Activated naive CD4-positive, alpha-beta T cell treated with anti-CD3 and anti-CD28 coated beads, Interleukin-2, amount 50 U/mL, for 72 hours (primary cell): Measurements from ENCODE around the gene ZFAND3. TPM values are rescaled to one million over a fixed set of nuclear protein-coding genes. Genes with fewer than 3 reads are reported as not detected.

Experiments used
- ATAC-seq, 2 donors: fragments of 150-1000 bp; cut with Tn5 transposase; 2 replicates each; pipeline ENCODE4 v1.10.0; 2021; ENCODE audit warnings: mild to moderate bottlenecking in 2 of 2, moderate library complexity in 2 of 2
- DNase-seq, 2 donors: peaks; one replicate each; pipeline ENCODE4 v3.0.0; 2021 to 2022; ENCODE audit warnings: low spot score in 2 of 2
- H3K27ac Mint-ChIP-seq, 2 donors: one replicate each; pipeline ENCODE4 v1.8.0; 2022; ENCODE audit warnings: mild to moderate bottlenecking in 2 of 2, mixed read lengths in 2 of 2
- H3K36me3 Mint-ChIP-seq, 2 donors: one replicate each; pipeline ENCODE4 v1.8.0; 2022; ENCODE audit warnings: mixed read lengths in 2 of 2
- H3K9me3 Mint-ChIP-seq, 2 donors: one replicate each; pipeline ENCODE4 v1.8.0; 2022; ENCODE audit warnings: mixed read lengths in 2 of 2
- total RNA-seq, 2 donors: library from RNA; stranded (reverse); gene quantifications; one replicate each; pipeline ENCODE4 v1.2.3, GENCODE V29; 2022

The ZFAND3 gene
- total RNA-seq, 2 donors from 2014 or later, result 34.1 to 37.2 TPM

DNA sequence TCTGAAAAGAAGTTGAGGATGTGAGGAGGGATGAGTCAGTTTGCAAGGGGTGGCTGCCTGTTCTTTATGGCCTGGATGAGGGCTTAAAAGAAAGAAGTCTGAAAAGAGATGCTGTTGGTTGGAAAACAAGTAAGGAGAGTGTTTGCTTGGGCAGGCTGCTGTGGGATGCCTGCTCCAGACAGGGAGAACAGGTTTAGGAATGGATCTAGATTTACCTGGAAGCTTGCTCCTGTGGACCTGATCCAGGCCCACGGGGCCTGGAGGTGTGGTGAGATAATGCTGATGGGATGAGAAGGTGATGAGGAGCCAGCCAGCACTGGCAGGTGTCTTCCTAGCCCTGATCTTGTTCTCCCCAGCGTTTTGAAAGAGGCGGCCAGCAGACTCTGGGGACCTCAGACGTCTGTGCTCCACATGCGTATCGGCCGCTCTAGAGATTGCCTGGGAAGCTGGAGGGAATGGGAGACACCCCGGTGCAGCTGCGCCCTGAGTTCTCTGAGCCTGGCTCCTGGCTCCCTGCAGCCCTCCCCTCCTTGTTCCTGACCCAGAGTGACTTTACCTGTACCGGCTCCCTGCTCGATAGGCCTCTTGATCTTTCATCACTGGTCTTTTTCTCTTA is 331.3 kb downstream of the ZFAND3 start:
- Mint-ChIP-seq H3K9me3 (no peaks in the 10 kb centered on the region), H3K36me3 (no peaks in the 10 kb centered on the region), H3K27ac (no peak overlapping the region)
- DNase-seq (no peak), ATAC-seq (no peak)

DNA sequence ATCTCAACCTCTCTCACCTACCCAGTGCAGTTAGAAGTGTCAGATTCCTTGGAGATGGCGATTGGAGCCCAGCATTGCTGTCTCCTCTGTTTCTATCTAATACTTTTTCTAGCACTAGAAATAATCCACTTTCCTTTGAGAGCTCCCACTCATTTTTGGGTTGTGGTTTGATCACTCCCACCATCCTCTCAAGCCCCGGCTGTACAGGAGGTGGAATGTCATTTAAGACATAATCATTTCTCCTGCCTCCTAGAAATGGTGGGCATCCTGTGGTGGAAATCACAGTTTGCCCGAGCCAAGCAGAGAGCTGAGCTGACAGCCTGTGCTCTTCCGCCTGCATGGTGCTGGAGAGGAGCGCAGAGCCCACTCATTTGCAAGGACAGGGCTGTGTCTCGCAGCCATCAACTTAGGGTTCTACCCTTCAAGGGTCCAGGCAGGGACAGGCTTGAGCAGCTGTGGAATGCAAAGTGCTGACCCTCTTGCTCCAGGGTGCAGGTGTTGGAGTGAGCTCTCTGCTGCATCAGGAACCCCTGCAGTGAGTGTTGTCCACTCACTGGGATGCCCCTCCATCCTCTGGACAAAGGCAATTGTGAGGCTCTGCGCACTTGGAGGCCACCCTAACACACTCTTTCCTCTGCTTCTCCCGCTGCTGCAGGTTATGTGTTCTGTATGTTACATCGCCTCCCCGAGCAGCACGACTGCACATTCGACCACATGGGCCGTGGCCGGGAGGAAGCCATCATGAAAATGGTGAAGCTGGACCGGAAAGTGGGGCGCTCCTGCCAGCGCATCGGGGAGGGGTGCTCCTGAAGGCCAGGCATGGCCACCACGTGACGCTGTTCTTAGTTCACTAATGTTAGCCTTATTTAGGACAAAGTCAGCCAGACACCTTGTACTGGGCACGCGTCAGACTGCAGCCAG is 332.3 kb downstream of the ZFAND3 start:
- no peaks in the 10 kb centered on the region for H3K36me3 Mint-ChIP-seq
- ATAC-seq (no peak), DNase-seq (no peak)
- H3K9me3 Mint-ChIP-seq, result no peaks in the 10 kb centered on the region
- no peak overlapping the region for H3K27ac Mint-ChIP-seq

GRCh38 chr6:38152620-38153019 is 333.1 kb downstream of the ZFAND3 start:
- H3K27ac Mint-ChIP-seq, result no peak overlapping the region
- H3K36me3 Mint-ChIP-seq, result no peaks in the 10 kb centered on the region
- no peaks in the 10 kb centered on the region for H3K9me3 Mint-ChIP-seq
- no peak for DNase-seq
- ATAC-seq, result no peak

DNA sequence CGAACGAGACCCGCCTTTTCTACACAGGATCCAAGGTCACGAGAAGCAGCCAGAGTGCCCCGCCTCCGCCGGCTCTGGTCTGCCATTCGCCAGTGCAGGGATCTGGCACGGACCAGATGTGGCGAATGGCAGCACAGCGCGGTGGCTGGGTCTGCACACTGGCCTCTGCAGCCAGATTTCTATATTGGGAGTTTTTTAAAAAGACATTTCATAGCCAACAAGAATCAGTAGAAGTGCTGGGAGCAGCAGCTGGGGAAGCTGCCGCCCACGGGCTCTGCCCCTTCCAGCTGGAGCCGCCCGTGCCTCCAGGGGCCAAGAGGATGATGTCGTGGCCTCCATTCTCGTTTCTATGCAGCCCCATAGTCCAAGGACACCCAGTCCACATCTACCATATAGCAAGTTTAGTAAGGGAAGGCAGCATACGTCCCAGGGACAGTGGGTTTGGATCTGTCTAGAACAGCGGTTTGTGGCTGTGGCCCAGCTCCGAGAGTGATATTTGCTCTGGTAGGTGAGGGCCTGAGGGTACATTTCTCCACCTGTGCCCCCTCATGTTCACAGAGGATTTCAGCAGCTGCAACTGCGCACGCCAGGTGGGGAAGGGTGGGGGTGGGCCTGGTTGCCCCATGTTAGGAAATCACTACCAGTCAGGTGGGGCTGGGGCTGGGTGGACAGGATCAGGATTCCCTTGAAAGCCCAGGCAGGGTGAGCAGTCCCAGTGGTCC is 333.7 kb downstream of the ZFAND3 start:
- DNase-seq (no peak), ATAC-seq (no peak)
- Mint-ChIP-seq H3K9me3 (peaks cover 0 to 3% of the 10 kb centered on the region in 2 donors), H3K27ac (no peak overlapping the region), H3K36me3 (no peaks in the 10 kb centered on the region)

DNA sequence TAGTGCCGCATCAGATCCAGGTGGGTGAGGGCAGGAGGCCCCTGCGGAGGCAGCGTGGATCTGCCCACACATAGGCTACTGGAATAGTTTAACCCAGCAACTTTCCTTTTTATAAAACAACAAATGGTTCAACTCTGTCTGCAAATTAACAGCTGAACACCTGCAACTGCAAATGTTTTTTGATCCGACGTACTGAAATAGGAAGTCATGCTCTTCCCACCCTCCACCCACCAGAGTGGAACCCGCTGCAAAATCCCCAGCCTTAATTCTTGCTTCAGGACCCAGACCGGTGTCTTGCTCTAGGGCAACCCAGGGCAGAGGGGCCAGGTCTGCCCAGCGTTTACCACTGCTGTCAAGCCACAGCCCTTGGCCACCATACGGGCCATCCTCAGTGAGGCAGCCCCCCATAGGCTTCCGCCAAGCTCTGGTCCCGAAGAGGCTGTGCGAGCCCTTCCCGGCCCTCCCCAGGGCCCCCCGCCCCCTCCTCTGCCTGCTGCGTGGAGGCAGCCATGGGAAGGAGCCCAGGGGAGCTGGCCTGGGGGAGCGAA is 334.3 kb downstream of the ZFAND3 start:
- no peak for DNase-seq
- H3K27ac Mint-ChIP-seq, result no peak overlapping the region
- no peak for ATAC-seq
- H3K36me3 Mint-ChIP-seq, result peaks cover 0 to 5% of the 10 kb centered on the region in 2 donors
- H3K9me3 Mint-ChIP-seq, result peaks cover 4 to 7% of the 10 kb centered on the region in 2 donors

GRCh38 chr6:38154731-38155130 is 335.2 kb downstream of the ZFAND3 start:
- no peak for ATAC-seq
- no peak for DNase-seq
- Mint-ChIP-seq H3K36me3 (peaks cover 0 to 6% of the 10 kb centered on the region in 2 donors), H3K9me3 (peaks cover 6 to 11% of the 10 kb centered on the region in 2 donors), H3K27ac (peak overlapping the region; percentile 44 to 79)

DNA sequence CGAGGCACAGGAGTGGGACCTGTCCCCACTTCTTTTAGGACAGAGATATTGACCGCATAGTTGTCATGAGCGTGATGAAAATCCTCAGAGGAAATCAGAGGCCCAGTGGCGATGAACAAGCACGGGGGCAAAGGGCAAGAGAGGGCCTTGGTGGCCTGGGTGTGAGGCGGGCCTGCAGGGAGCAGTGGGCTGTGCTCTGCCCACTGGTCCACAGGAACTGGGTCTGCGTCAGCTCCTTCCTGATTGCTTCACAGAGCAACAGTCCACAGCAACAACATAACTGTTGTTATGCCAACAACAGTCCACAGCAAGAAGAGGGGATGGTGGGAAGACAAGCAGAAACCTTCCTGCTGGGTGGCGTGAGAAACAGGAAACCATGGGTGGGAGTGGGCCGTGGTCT is 335.6 kb downstream of the ZFAND3 start:
- peak overlapping the region in 1 of 2 donors; percentile 79 for H3K27ac Mint-ChIP-seq

GRCh38 chr6:38155621-38156204 is 336.2 kb downstream of the ZFAND3 start:
- Mint-ChIP-seq H3K36me3 (peaks cover 0 to 6% of the 10 kb centered on the region in 2 donors), H3K9me3 (peaks cover 6 to 11% of the 10 kb centered on the region in 2 donors), H3K27ac (peak overlapping the region; percentile 41 to 79)
- DNase-seq (no peak), ATAC-seq (no peak)

More for the DNA sequence above, 335.6 kb downstream of the ZFAND3 start:
- peaks cover 0 to 6% of the 10 kb centered on the region in 2 donors for H3K36me3 Mint-ChIP-seq
- no peak for DNase-seq
- peaks cover 6 to 11% of the 10 kb centered on the region in 2 donors for H3K9me3 Mint-ChIP-seq
- no peak for ATAC-seq

- peaks cover 0 to 6% of the 10 kb centered on the region in 2 donors for H3K36me3 Mint-ChIP-seq
Measured at GRCh38 chr6:38156818-38157565, 337.5 kb downstream of the ZFAND3 start.

DNA sequence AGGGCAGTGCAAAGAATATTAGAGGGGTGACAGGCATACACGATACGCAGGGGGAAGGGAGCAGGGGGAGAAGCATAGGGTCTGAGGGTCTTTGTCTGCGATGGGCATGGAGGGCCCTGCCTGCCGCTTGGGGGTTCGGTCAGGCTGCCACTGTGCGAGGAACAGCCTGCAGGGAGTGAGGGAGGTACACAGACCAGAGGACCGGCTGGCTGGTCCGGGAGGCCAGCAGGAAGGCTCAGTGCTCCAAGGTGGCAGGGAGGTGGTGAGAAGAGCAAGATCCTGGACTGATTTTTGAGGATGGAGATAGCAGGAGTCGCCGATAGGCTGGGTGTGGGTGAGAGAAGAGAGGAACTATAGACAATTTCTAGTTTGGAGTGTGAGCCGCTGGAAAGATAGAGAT is 338.4 kb downstream of the ZFAND3 start:
- peak overlapping the region; percentile 29 to 39 for H3K27ac Mint-ChIP-seq
- DNase-seq (no peak), ATAC-seq (no peak)
- peaks cover 6 to 11% of the 10 kb centered on the region in 2 donors for H3K9me3 Mint-ChIP-seq
- H3K36me3 Mint-ChIP-seq, result peaks cover 0 to 6% of the 10 kb centered on the region in 2 donors

More at GRCh38 chr6:38156818-38157565, 337.5 kb downstream of the ZFAND3 start:
- ATAC-seq (no peak), DNase-seq (no peak)
- Mint-ChIP-seq H3K27ac (peak overlapping the region; percentile 29 to 62), H3K9me3 (peaks cover 6 to 11% of the 10 kb centered on the region in 2 donors)

DNA sequence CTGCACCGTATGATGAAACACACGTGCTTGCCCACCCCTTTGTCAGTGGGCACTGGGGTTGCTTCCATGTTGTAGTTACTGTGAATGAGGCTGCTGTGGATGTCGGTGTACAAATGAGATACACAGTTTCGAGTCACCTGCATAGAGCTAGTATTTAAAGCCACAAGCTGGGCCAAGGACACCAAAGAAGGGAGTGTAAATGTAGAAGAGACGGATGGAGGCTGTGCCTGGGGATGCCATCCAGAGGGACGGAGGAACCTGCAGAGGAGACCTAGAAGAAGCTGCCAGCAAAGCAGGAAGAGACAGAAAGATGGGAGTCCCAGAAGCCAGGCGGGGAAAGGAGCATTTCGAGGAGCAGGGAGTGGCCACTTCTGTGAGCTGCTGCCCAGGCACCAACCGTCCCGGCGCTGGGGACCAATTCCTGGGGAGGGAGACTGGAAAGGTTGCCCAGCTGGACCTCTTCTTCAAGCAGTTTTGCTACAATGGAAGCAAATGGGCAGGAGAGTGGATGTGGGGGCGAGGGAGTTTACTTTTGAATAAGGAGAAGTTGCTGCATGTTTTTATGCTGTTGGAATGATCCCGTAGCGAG is 339.3 kb downstream of the ZFAND3 start:
- peak overlapping the region in 1 of 2 donors; percentile 1 for H3K27ac Mint-ChIP-seq

GRCh38 chr6:38159596-38159995 is 340.1 kb downstream of the ZFAND3 start:
- peaks cover 6 to 11% of the 10 kb centered on the region in 2 donors for H3K9me3 Mint-ChIP-seq
- peaks cover 0 to 6% of the 10 kb centered on the region in 2 donors for H3K36me3 Mint-ChIP-seq
- H3K27ac Mint-ChIP-seq, result peak overlapping the region; percentile 3 to 8
- ATAC-seq, result no peak
- DNase-seq, result no peak

More for the DNA sequence above, 339.3 kb downstream of the ZFAND3 start:
- DNase-seq (no peak), ATAC-seq (no peak)
- peaks cover 6 to 11% of the 10 kb centered on the region in 2 donors for H3K9me3 Mint-ChIP-seq
- peaks cover 0 to 6% of the 10 kb centered on the region in 2 donors for H3K36me3 Mint-ChIP-seq

GRCh38 chr6:38160831-38161230 is 341.3 kb downstream of the ZFAND3 start:
- Mint-ChIP-seq H3K9me3 (peaks cover 6 to 11% of the 10 kb centered on the region in 2 donors), H3K36me3 (peaks cover 0 to 6% of the 10 kb centered on the region in 2 donors), H3K27ac (peak overlapping the region; percentile 29 to 48)
- DNase-seq (no peak), ATAC-seq (no peak)

GRCh38 chr6:38161331-38161730 is 341.8 kb downstream of the ZFAND3 start:
- H3K9me3 Mint-ChIP-seq, result peaks cover 6 to 11% of the 10 kb centered on the region in 2 donors
- H3K27ac Mint-ChIP-seq, result peak overlapping the region; percentile 29 to 50
- ATAC-seq (no peak), DNase-seq (no peak)
- H3K36me3 Mint-ChIP-seq, result peaks cover 0 to 6% of the 10 kb centered on the region in 2 donors
